GM23338 (cell line): Measurements from ENCODE around the gene CLCN1. TPM values are rescaled to one million over a fixed set of nuclear protein-coding genes. Genes with fewer than 3 reads are reported as not detected.

Experiments
- ATAC-seq: fragments of 200-7000 bp; cut with Tn5 transposase; 3 replicates; pipeline ENCODE4 v1.9.1; 2020
- DNase-seq: peaks from one replicate; pipeline ENCODE4 v3.0.0-alpha.2; 2015; ENCODE audit warnings: low spot score
- H2AFZ ChIP-seq: fragments of 200-600 bp; sonication (generic); 2 replicates; pipeline ENCODE4 v1.8.0; 2016; ENCODE audit warnings: antibody characterized with exemption, mild to moderate bottlenecking, moderate library complexity
- H3F3A ChIP-seq: fragments of 200-600 bp; sonication (generic); replicated peaks from 2 replicates; pipeline ENCODE4 v1.8.0; 2017; ENCODE audit warnings: antibody characterized with exemption, mixed run types, low read depth
- H3K27ac ChIP-seq: fragments of 200-600 bp; sonication (generic); 2 replicates; pipeline ENCODE4 v1.6.1; 2016; ENCODE audit warnings: low read depth
- H3K27me3 ChIP-seq: fragments of 200-600 bp; sonication (generic); 2 replicates; pipeline ENCODE4 v1.8.0; 2016; ENCODE audit warnings: mild to moderate bottlenecking, mixed run types, moderate library complexity; ENCODE audit not compliant: insufficient read depth
- H3K36me3 ChIP-seq: fragments of 200-600 bp; sonication (generic); 2 replicates; pipeline ENCODE4 v1.8.0; 2016; ENCODE audit warnings: mild to moderate bottlenecking; ENCODE audit not compliant: insufficient read depth
- H3K4me1 ChIP-seq: fragments of 200-600 bp; sonication (generic); 2 replicates; pipeline ENCODE4 v1.8.0; 2016; ENCODE audit warnings: mild to moderate bottlenecking, moderate library complexity; ENCODE audit not compliant: insufficient read depth
- H3K4me2 ChIP-seq: fragments of 200-600 bp; sonication (generic); 2 replicates; pipeline ENCODE4 v1.7.1; 2017; ENCODE audit warnings: mixed run types
- H3K4me3 ChIP-seq: fragments of 200-600 bp; sonication (generic); 2 replicates; pipeline ENCODE4 v1.6.1; 2016; ENCODE audit warnings: mixed run types
- H3K79me2 ChIP-seq: fragments of 200-600 bp; sonication (generic); replicated peaks from 2 replicates; pipeline ENCODE4 v1.8.0; 2017; ENCODE audit warnings: mild to moderate bottlenecking; ENCODE audit not compliant: insufficient read depth
- H3K9me2 ChIP-seq: fragments of 200-600 bp; sonication (generic); 2 replicates; pipeline ENCODE4 v1.8.0; 2017; ENCODE audit not compliant: insufficient read depth
- H4K20me1 ChIP-seq: fragments of 200-600 bp; sonication (generic); replicated peaks from 2 replicates; pipeline ENCODE4 v1.8.0; 2017; ENCODE audit warnings: mild to moderate bottlenecking; ENCODE audit not compliant: insufficient read depth
- H3K27ac Mint-ChIP-seq: 2 replicates; pipeline ENCODE4 v1.8.0; 2020; ENCODE audit warnings: inconsistent platforms, mild to moderate bottlenecking, moderate library complexity, mixed read lengths
- H3K27me3 Mint-ChIP-seq: 3 replicates; pipeline ENCODE4 v1.8.0; 2022; ENCODE audit warnings: low read depth, mild to moderate bottlenecking, moderate library complexity, mixed read lengths, inconsistent platforms; ENCODE audit not compliant: insufficient read depth, poor library complexity
- H3K36me3 Mint-ChIP-seq: 3 replicates; pipeline ENCODE4 v1.8.0; 2021; ENCODE audit warnings: low read depth, mild to moderate bottlenecking, inconsistent platforms, moderate library complexity, mixed read lengths
- H3K4me1 Mint-ChIP-seq: 3 replicates; pipeline ENCODE4 v1.8.0; 2020; ENCODE audit warnings: mild to moderate bottlenecking, inconsistent platforms, mixed read lengths
- H3K4me3 Mint-ChIP-seq: 3 replicates; pipeline ENCODE4 v1.8.0; 2021; ENCODE audit warnings: moderate library complexity, mild to moderate bottlenecking, inconsistent platforms, mixed read lengths
- H3K9me3 Mint-ChIP-seq: 3 replicates; pipeline ENCODE4 v1.8.0; 2020; ENCODE audit warnings: moderate library complexity, mild to moderate bottlenecking, inconsistent platforms, mixed read lengths
- CREB1 ChIP-seq: fragments of 250-450 bp; sonication (Bioruptor Pico); IDR thresholded peaks from 2 replicates; pipeline ENCODE4 v1.5.0; 2020; ENCODE audit warnings: low read depth, mild to moderate bottlenecking, moderate library complexity
- CTCF ChIP-seq, 2 experiments: fragments of 200-600 bp in 1 of 2; sonication (generic) in 1 of 2; conservative IDR thresholded peaks; 2 replicates each; pipeline versions ENCODE4 v1.5.1 to v1.6.1; 2016 to 2017; ENCODE audit warnings: antibody characterized with exemption in 2 of 2, low read depth in 2 of 2, mild to moderate bottlenecking in 2 of 2, moderate library complexity in 1 of 2
- ETS1 ChIP-seq: IDR thresholded peaks from 2 replicates; pipeline ENCODE4 v1.6.1; 2016; ENCODE audit warnings: antibody characterized with exemption
- EZH2 ChIP-seq: fragments of 200-600 bp; sonication (generic); IDR thresholded peaks from one replicate; pipeline ENCODE4 v1.8.0; 2017; ENCODE audit warnings: antibody characterized with exemption, mild to moderate bottlenecking, low read depth; ENCODE audit not compliant: unreplicated experiment
- EZH2phosphoT487 ChIP-seq: fragments of 200-600 bp; sonication (generic); IDR thresholded peaks from one replicate; pipeline ENCODE4 v1.8.1; 2018; ENCODE audit warnings: antibody characterized with exemption; ENCODE audit not compliant: unreplicated experiment
- JUNB ChIP-seq: IDR thresholded peaks from one replicate; pipeline ENCODE4 v1.6.1; 2016; ENCODE audit warnings: antibody characterized with exemption; ENCODE audit not compliant: unreplicated experiment
- NANOG ChIP-seq: IDR thresholded peaks from 2 replicates; pipeline ENCODE4 v1.6.1; 2016; ENCODE audit warnings: antibody characterized with exemption, borderline replicate concordance
- POLR2AphosphoS5 ChIP-seq: IDR thresholded peaks from 2 replicates; pipeline ENCODE4 v1.6.1; 2016; ENCODE audit warnings: antibody characterized with exemption, low read depth
- STAT1 ChIP-seq: IDR thresholded peaks from one replicate; pipeline ENCODE4 v1.6.1; 2016; ENCODE audit warnings: antibody characterized with exemption; ENCODE audit not compliant: unreplicated experiment
- ZNF114 ChIP-seq: fragments of 250-450 bp; sonication (Bioruptor Pico); IDR thresholded peaks from 2 replicates; pipeline ENCODE4 v1.5.0; 2020; ENCODE audit warnings: mild to moderate bottlenecking, moderate library complexity
- ZNF331 ChIP-seq: fragments of 250-450 bp; sonication (Bioruptor Pico); IDR thresholded peaks from 2 replicates; pipeline ENCODE4 v1.5.0; 2020; ENCODE audit warnings: low read depth, mild to moderate bottlenecking, moderate library complexity
- ZNF462 ChIP-seq: fragments of 250-450 bp; sonication (Bioruptor Pico); IDR thresholded peaks from 2 replicates; pipeline ENCODE4 v1.5.0; 2020; ENCODE audit warnings: mild to moderate bottlenecking, moderate library complexity
- polyA plus RNA-seq: library from polyadenylated mRNA; unstranded; fragments of >200 nt; fragmentation: Nextera tagmentation; extraction: Ambion mirVana; gene quantifications from 2 replicates; pipeline ENCODE4 v1.2.1, GENCODE V29; 2016
- total RNA-seq: library from RNA; depleted of rRNA; stranded (reverse); fragments of >200 nt; shearing (Covaris generic); gene quantifications from 2 replicates; pipeline ENCODE4 v1.2.3, GENCODE V29; 2014

The CLCN1 gene
- total and polyA plus RNA-seq, 2 experiments from 2014 or later = 0.38 to 0.48 TPM

- TF ChIP-seq ETS1 (no peak), NANOG (no peak)
Measured at GRCh38 chr7:143362131-143363015, 46.5 kb downstream of the CLCN1 start, which contains the start of gene FAM131B (continued).

GRCh38 chr7:143363016-143363937 is 47.4 kb downstream of the CLCN1 start:
- no peak; the same call in 2 of the 3 replicates for ATAC-seq
- Histone ChIP-seq H3K27ac (no peak overlapping the region), H3K4me3 (peak overlapping the region; percentile 91), H3K27me3 (peaks cover 22% of the 10 kb centered on the region), H3K4me2 (peak overlapping the region; percentile 99), H3K9me2 (no peaks in the 10 kb centered on the region; the same call in 1 of the 2 replicates), H4K20me1 (no peaks in the 10 kb centered on the region), H3K36me3 (peaks cover 2% of the 10 kb centered on the region; the same call in 1 of the 2 replicates), H2AFZ (peak overlapping the region; percentile 95), H3F3A (no peaks in the 10 kb centered on the region), H3K4me1 (peaks cover 20% of the 10 kb centered on the region), H3K79me2 (no peaks in the 10 kb centered on the region)
- H3K9me3 Mint-ChIP-seq = no peaks in the 10 kb centered on the region; the same call in 1 of the 3 replicates
- no peak overlapping the region for H3K27ac Mint-ChIP-seq
- peaks cover 17% of the 10 kb centered on the region for H3K36me3 Mint-ChIP-seq
- peaks cover 23% of the 10 kb centered on the region for H3K27me3 Mint-ChIP-seq
- peaks cover 25% of the 10 kb centered on the region for H3K4me1 Mint-ChIP-seq
- DNase-seq = no peak
- peak overlapping the region; percentile 71 for H3K4me3 Mint-ChIP-seq
- TF ChIP-seq CTCF (conservative IDR thresholded peaks at IDR 0.05; ENCODE audit: low read depth in 2 of 2) (no peak), ZNF331 (no peak), JUNB (no peak), STAT1 (no peak), EZH2phosphoT487 (no peak), EZH2 (no peak), NANOG (no peak), ZNF462 (CRISPR knock-in tag) (no peak), CREB1 (no peak), ZNF114 (no peak), ETS1 (no peak), POLR2AphosphoS5 (no peak)
